ENCODE measurements around the gene DOHH. TPM values are rescaled to one million over a fixed set of nuclear protein-coding genes. Genes with fewer than 3 reads are reported as not detected.
A peak's percentile ranks its signal among the peaks of the same experiment; 100 is the strongest.

Gene DOHH
- total and polyA plus RNA-seq, 9 of the 15 experiments (the other 6 are each of a cell fraction or from before 2014, with no cell fraction given), result 0.14 to 47.2 (median 5.1) TPM

GRCh38 chr19:3520166-3521103 is 20.0 kb upstream of the DOHH start (continued):
- peak; percentile 100 for TF ChIP-seq MGA (IDR thresholded peaks at IDR 0.05)
- TF ChIP-seq ZNF175 (CRISPR knock-in tag; IDR thresholded peaks at IDR 0.05; ENCODE audit: low read depth), result no peak
- TF ChIP-seq CBX2 (IDR thresholded peaks at IDR 0.05; ENCODE audit: insufficient read depth, low read length, poor library complexity, severe bottlenecking), result no peak
- peak; percentile 56; the same call in 1 of the 2 replicates for TF ChIP-seq DMBX1 (CRISPR knock-in tag; IDR thresholded peaks at IDR 0.05; ENCODE audit: borderline replicate concordance)
- TF ChIP-seq ETV5 (CRISPR knock-in tag; IDR thresholded peaks at IDR 0.05; ENCODE audit: low read depth), result no peak; the same call in 1 of the 2 replicates
- no peak for TF ChIP-seq ZNF57 (CRISPR knock-in tag; IDR thresholded peaks at IDR 0.05)
- no peak for TF ChIP-seq TCF15 (CRISPR knock-in tag; IDR thresholded peaks at IDR 0.05)
- TF ChIP-seq HDAC3 (IDR thresholded peaks at IDR 0.05; ENCODE audit: borderline replicate concordance, partially characterized antibody), result peak; percentile 46
- TF ChIP-seq RHOXF2B (CRISPR knock-in tag; conservative IDR thresholded peaks at IDR 0.05), result no peak
- TF ChIP-seq BCOR (IDR thresholded peaks at IDR 0.05), result peak; percentile 8; the same call in 1 of the 2 replicates
- TF ChIP-seq GTF2E2 (tag; IDR thresholded peaks at IDR 0.05), result no peak
- no peak for TF ChIP-seq CREBBP (IDR thresholded peaks at IDR 0.05; ENCODE audit: low read depth, low read length)
- TF ChIP-seq HNRNPK (IDR thresholded peaks at IDR 0.05; ENCODE audit: low read depth, low read length, poor library complexity, severe bottlenecking), result no peak
- TF ChIP-seq TBP (optimal IDR thresholded peaks at IDR 0.05; ENCODE audit: low read depth, low read length), result no peak
- TF ChIP-seq MAFK (IDR thresholded peaks at IDR 0.05; ENCODE audit: low read length), result no peak
